GM20431 (cell line): ENCODE measurements around the gene MAD2L2.

Experiments used
- in situ Hi-C: fragments of 300-500 bp; cut with MseI, MboI; formaldehyde crosslinking; loops from one replicate; pipeline ENCODE4 v1.15.0; 2020; ENCODE audit warnings: low sequenced_read_pairs; ENCODE audit not compliant: unreplicated experiment

Gene MAD2L2

GRCh38 chr1:11681071-11681771 is at the start of gene MAD2L2:
Gene MAD2L2, minus strand, starts transcription at chr1:11681148. Its CDS starts 547 bp downstream, at chr1:11680601.
- in situ Hi-C loops, result no loop called here

DNA sequence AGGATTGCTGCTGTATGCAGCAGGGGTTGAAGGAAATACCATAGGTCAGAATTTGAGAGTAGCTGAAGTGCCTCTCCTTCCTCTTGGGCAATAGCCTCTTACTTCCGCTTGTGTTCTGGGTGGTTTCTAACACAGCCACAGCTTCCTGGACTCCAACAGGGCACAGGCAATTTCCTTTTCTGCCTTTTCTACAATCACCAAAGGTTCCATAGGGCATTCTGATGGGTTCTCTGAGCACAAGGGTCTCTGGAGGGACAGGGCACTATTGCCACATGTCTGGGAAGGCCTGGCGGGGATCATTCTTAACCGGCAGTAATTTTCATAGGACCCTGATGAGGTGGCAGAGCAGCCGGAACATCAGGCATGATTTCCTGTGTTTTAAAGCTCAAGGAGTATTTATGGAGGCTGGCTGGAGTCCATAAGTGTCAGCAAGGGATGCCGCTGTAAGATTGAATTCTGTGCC is 49.5 kb upstream of the MAD2L2 start:
- in situ Hi-C loops, result no loop called here

GRCh38 chr1:11729498-11730428 is 48.8 kb upstream of the MAD2L2 start:
- in situ Hi-C loops, result loop anchor here (10.0 kb wide), 1 partner anchor 75 kb away; the partner anchor contains the start of genes FBXO2 and FBXO44

GRCh38 chr1:11729155-11729497 is 48.2 kb upstream of the MAD2L2 start:
- in situ Hi-C loops, result loop anchor here (10.0 kb wide), 1 partner anchor 74 kb away; the partner anchor contains the start of genes FBXO2 and FBXO44

- in situ Hi-C loops, result loop anchor here (10.0 kb wide), 1 partner anchor 73 kb away; the partner anchor contains the start of genes FBXO2 and FBXO44
Measured at GRCh38 chr1:11728126-11728806, 47.3 kb upstream of the MAD2L2 start.

DNA sequence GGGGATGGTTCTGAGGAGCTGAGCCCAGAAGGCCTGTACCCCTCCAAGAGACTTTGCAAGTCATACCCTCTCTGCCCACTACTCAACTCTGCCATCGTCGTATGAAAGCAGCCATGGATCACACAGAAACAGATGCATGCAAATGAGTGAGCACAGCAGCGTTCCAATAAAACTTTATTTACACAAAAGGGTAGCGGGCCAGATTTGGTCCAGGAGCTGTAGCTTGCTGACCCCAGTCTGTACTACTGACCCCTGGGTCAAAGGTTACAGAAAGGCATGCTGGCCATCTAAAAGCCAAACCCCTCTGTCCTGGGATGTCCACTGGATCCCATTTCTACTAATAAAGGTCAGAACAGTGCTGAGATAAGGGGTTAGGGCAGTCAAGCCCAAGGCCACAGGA is 46.2 kb upstream of the MAD2L2 start:
- in situ Hi-C loops, result loop anchor here (10.0 kb wide), 1 partner anchor 72 kb away; the partner anchor contains the start of genes FBXO2 and FBXO44

GRCh38 chr1:11725616-11726015 is 44.7 kb upstream of the MAD2L2 start:
- in situ Hi-C loops, result loop anchor here (10.0 kb wide), 1 partner anchor 71 kb away; the partner anchor contains the start of genes FBXO2 and FBXO44

DNA sequence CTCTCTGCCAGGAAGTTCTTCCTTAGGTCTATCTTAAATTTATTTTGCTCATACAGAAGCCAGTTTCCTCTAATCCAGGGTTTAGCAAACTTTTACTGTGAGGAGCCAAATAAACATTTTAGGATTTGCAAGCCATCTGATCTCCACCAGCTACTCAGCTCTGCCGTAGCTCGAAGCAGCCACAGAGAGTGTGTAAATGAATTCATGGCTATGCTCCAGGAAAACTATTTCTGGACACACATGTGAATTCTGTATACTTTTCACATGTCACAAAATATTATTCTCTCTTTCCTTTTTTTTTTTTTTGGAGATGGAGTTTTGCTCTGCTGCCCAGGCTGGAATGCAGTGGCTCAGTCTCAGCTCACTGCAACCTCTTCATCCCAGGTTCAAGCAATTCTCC is 41.6 kb upstream of the MAD2L2 start:
- in situ Hi-C loops, result loop anchor here (10.0 kb wide), 1 partner anchor 68 kb away; the partner anchor contains the start of genes FBXO2 and FBXO44

GRCh38 chr1:11721311-11721710 is 40.4 kb upstream of the MAD2L2 start:
- in situ Hi-C loops, result loop anchor here (10.0 kb wide), 1 partner anchor 67 kb away; the partner anchor contains the start of genes FBXO2 and FBXO44

- in situ Hi-C loops, result loop anchor here (10.0 kb wide), 1 partner anchor 66 kb away; the partner anchor contains the start of genes FBXO2 and FBXO44
Measured at GRCh38 chr1:11720525-11720924, 39.6 kb upstream of the MAD2L2 start.

DNA sequence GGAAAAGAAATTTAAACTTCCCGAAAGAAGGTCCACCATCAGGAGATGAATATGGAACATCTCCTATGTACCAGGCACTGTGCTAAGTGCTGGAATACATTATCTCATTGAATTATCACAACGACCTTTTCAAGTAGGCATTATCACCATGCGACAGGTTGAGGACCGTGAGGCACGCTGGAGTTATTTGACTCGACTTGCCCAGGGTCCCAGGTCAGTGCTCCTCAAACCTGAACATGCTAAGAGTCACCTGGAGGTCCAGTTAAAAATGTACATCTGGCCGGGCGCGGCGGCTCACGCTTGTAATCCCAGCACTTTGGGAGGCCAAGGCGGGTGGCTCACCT is 39.1 kb upstream of the MAD2L2 start:
- in situ Hi-C loops, result loop anchor here (10.0 kb wide), 1 partner anchor 65 kb away; the partner anchor contains the start of genes FBXO2 and FBXO44

- in situ Hi-C loops, result loop anchor here (10.0 kb wide), 1 partner anchor 65 kb away; the partner anchor contains the start of genes FBXO2 and FBXO44
Measured at GRCh38 chr1:11719313-11720032, 38.5 kb upstream of the MAD2L2 start.

DNA sequence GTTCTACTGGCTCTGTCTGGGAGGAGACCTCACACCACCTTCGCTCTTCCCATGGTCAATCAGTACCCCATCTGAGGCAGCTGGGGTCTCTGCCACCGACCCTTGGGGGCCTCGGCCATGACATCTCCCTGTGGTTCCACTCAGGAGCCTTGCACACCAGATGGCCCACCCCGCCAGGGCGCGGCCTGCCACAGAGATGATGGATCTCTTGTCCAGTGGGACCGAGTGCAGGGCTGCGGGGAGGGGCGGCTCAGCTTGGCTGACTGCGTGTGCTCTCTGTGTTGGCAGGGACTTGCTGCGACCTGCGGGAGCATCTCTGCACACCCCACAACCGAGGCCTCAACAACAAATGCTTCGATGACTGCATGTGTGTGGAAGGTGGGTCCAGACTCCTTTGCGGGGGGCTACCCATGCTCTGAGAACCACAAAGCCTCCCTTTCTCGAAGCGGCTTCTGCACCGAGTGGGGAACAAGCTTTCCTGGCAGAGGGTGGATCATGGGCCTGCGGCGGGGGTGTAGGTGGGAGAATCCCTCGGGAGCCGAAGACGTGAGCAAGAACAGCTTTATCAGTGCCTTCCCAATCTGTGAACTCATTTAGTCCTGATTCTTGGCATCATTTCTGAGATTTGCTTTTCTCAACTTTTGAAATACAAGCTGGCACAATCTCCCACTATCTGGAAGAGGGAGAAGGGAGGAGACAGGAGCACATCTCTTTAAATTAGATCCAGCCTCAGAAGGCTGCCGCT is 34.1 kb upstream of the MAD2L2 start:
- in situ Hi-C loops, result no loop called here

DNA sequence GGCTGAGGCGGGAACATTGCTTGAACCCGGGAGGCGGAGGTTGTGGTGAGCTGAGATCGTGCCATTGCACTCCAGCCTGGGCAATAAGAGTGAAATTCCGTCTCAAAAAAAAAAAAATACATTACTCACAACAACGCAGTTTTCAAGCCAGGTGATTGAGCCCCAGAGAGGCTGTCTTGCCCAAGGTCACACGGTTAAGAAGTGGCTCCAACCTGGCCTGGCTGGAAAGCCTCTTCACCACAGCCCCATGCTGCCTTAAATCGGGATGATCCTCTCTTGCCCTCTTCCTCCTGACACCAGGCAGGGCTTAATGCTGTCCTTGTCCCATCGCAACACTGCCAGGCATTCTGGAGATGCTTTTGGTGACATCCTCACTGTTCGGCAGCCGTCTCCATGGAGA is 32.1 kb upstream of the MAD2L2 start:
- in situ Hi-C loops, result no loop called here

DNA sequence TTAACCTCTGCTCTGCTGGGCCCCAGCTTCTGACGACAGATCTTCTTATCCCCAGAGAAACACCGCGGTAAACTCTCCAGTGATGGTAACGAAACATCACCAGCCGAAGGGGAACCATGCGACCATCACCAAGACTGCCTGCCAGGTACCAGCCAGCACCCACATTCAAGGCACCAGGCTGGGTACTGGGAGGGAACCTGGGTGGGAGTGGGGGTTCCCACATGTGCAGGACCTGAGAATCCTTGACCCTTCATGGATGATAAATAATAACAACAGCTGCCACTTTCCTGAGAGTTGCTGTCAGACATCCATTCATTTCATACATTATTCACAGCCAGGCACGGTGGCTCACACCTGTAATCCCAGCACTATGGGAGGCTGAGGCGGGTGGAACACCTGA is 31.3 kb upstream of the MAD2L2 start:
- in situ Hi-C loops, result no loop called here

DNA sequence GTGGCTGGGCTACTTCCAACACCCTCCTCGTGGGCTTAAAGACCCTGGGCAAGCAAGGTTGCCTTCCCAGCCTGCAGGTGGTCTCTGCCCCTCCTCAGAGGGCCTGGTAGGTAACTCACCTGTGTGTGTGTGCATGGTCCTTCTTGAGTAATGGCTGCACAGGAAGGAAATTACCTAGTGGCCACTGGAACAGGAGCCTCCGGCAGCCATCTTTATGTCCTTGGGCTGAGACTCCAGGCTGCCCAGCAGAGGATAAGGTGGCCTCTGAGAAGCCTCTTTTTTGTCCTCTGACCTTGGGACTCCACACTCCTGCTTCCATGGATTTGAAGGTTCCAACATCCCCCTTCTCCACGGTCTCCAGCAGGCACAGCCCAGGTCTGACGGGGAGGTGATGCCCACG is 30.5 kb upstream of the MAD2L2 start:
- in situ Hi-C loops, result no loop called here

DNA sequence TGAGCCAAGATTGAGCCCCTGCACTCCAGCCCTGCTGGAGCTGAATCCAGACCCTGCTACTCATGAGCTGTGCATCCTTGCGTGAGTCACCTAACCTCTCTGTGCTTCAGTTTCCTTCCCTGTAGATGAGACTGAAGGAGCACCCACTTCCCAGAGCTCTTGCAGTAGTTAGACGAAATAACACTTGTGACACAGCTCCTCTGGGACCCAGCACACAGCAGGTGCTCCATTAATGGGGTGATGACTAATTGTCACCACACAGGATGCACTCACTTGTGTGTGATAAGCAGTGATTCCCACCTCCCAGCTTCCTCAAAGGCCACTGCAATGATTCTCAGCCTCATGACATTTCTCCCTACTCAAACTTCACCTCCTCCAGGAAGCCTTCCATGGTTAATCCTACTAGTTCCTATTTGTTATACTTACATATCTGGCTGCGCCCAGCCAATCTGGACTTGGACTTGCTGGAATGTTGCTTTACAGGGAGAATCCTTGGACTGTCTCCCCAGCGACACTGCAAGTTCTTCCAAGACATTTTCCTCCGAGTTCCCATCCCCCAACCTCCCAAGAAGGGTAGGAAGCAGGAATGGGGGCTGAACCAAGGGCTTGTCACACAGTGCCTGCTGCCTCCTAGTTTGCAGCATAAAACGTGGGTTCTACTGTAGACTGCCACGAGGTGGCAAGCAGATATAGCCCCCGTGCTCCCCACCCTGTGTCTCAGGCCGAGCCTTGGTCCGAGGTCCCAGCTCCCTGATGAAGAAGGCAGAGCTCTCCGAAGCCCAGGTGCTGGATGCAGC is 27.8 kb upstream of the MAD2L2 start:
- in situ Hi-C loops, result no loop called here
